Activated CD8-positive, alpha-beta memory T cell treated with anti-CD3 and anti-CD28 coated beads, Interleukin-2, amount 50 U/mL, for 48 hours (primary cell): Measurements from ENCODE around the gene ANGEL1.

Experiments
- DNase-seq: peaks from one replicate; pipeline ENCODE4 v3.0.0-alpha.2; 2020

The ANGEL1 gene

GRCh38 chr14:76778546-76779215 is 34.0 kb downstream of the ANGEL1 start:
- DNase-seq: peak; percentile 39

- no peak for DNase-seq
Observed at GRCh38 chr14:76777721-76778120, 35.0 kb downstream of the ANGEL1 start.

- peak; percentile 51 for DNase-seq
Observed at GRCh38 chr14:76776428-76777251, 36.0 kb downstream of the ANGEL1 start.

DNA sequence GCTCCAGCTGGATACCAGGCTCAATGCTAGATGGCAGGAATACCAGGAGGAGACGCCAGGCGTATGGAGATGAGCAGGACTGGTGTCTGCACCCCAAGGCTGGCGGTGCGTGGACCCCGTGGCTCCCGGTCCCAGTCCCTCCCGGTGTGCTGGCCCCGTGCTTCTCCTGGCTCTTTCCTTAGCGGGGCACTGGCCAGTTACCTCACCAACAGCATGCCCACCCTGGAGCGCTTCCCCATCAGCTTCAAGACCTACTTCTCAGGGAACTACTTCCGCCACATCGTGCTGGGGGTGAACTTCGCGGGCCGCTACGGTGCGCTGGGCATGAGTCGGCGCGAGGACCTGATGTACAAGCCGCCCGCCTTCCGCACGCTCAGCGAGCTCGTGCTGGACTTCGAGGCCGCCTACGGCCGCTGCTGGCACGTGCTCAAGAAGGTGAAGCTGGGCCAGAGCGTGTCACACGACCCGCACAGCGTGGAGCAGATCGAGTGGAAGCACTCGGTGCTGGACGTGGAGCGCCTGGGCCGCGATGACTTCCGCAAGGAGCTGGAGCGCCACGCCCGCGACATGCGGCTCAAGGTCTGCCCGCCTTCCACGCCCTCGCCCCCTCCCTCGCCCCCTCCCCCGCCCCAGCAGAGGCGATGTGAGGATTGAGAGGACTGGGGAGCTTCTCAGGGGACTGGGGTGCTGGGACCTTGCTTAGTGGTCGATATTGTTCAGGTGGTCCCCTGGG is 36.8 kb downstream of the ANGEL1 start:
- DNase-seq: peak; percentile 43

DNA sequence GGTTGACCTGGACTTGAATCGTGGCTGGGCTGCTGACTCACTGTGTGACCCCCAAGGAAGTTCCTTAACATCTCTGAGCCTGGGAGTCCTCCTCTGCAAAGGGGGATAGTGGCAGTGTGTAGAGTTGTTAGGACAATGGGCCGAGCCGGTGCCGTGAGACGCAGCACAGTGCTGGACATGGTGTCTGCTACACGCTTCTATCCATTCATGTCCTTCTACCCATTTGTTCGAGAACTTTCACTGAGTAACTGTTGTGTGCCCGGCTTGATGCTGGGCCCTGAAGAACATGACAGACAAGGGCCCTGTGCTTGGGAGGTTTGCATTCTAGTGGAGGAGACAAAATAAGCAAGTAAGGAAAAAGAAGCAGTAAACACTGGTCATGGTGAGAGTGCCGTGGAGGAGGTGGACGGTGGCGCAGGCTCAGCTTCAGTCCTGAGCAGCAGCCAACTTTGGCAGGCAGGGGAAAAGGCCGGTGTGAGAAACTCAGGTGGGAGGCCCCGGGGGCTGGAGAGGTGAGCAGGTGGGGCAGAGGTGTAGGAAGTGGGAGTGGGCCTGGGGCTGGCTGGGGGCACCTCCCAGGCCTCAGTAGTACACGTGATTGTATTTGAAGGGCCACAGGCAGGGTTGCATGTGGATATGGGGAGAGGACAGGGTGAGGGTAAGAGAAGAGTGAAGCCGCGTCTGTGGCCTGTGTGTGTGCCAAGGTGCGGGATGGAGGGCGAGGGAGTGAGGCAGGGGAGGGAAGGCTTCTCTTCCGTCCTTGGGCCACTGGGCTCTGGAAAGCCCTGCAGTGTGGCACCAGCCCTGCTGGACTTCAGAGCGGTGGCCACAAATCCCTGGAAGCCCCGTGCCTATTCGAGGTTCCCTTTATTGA is 37.6 kb downstream of the ANGEL1 start:
- peak; percentile 40 for DNase-seq

GRCh38 chr14:76773956-76774820 is 38.5 kb downstream of the ANGEL1 start:
- DNase-seq: peak; percentile 45

GRCh38 chr14:76773188-76773885 is 39.3 kb downstream of the ANGEL1 start:
- peak; percentile 46 for DNase-seq

- peak; percentile 43 for DNase-seq
Observed at GRCh38 chr14:76772300-76773187, 40.1 kb downstream of the ANGEL1 start.

DNA sequence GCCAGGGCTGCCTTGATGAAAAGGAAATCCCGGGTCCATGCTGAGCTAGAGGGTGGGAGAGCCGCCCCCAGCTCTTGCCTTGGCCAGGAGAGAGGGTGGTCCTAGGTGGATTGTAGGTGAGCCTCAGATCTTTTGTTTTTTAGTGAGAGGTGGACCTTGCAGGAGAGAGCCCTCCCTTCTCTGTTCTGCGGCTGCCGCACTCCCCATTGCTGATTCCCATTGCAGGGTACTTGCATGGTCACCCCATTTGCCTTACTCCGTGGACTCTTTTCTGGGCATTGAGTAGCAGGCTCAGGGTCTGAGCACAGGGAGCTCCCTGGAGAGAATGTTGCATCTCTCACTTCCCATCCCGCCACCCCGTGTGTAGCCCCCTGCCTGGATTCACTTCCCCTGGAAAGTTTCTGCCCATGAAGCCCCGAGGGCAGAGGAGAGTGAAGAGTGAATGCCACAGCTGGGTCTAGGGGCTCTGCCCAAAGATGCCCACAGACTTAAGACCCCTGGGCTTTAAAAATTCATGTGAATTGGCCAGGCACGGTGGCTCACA is 41.2 kb downstream of the ANGEL1 start:
- peak; percentile 38 for DNase-seq

DNA sequence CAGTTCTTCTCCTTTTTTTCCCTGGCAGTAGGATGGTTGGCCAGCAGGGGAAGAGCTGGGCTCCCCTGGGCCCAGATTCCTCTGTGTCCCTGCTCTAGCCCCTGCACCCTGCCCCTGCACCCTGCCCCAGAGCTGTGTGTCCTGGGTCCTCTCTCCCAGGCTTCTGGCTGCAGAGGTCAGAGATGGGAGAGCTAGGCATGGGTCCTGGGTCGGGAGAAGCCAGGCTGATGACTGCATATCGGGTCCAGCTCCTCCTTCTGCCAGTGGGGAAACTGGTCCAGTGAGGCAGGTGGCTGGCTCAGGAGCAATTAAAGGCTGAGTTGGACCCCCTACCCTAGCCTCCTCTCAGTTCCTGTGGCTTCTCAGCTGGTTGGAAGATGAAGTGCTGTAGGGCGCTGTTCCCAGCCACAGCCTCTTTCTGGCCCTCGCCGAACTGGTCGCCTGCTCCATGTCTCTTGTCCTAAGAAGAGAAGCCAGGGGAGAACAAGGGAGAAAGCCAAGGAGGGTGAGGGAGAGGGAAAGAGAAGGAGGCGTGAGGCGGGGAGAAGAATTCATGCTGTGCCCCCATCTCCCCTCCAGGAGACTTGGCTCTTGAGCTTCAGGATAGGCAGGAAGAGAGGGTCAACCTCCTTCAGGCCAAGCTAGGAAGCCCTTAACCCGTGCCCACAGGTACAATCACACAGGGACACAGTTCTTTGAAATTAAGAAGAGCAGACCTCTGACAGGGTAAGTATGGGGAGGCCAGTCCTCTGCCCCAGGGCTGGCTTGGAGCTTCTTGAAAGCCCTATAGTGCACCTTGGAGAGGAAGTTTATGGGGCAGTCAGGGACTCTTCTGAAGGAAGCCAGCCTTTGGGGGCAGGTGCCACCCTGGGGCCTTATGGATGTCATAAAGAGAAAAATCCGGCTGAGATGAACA is 41.9 kb downstream of the ANGEL1 start:
- peak; percentile 43 for DNase-seq

DNA sequence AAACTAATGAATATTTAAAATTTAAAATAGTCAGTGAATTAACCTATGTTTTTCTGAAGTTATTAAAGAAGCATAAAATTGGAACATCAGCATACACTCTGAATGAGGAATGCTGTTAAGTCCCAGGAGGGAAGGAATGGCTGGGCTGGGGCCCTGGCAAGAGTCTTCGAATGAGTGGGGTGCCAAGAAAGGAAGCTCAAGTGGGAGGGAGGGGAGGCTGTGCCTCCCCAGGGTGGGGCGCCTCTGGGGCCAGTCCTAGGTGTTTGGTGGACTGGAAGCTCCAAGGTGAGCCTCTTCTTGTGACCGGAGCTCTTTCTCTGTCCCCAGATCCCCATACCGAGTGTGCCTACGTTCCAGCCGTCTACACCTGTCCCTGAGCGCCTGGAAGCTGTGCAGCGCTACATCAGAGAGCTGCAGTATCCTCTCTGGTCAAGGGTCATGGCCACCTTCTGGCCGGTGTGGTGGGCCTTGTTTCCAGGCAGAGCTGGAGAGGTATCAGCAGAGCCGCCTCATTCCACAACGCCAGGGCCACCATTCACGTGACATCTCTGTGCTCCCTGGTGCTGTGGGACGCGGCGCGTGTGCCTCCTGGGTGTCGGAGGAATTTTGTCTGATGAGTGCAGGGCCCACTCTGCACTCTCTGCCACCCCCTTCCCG is 42.9 kb downstream of the ANGEL1 start:
- DNase-seq: peak; percentile 47

- DNase-seq: no peak
Observed at GRCh38 chr14:76768671-76769500, 43.8 kb downstream of the ANGEL1 start.

DNA sequence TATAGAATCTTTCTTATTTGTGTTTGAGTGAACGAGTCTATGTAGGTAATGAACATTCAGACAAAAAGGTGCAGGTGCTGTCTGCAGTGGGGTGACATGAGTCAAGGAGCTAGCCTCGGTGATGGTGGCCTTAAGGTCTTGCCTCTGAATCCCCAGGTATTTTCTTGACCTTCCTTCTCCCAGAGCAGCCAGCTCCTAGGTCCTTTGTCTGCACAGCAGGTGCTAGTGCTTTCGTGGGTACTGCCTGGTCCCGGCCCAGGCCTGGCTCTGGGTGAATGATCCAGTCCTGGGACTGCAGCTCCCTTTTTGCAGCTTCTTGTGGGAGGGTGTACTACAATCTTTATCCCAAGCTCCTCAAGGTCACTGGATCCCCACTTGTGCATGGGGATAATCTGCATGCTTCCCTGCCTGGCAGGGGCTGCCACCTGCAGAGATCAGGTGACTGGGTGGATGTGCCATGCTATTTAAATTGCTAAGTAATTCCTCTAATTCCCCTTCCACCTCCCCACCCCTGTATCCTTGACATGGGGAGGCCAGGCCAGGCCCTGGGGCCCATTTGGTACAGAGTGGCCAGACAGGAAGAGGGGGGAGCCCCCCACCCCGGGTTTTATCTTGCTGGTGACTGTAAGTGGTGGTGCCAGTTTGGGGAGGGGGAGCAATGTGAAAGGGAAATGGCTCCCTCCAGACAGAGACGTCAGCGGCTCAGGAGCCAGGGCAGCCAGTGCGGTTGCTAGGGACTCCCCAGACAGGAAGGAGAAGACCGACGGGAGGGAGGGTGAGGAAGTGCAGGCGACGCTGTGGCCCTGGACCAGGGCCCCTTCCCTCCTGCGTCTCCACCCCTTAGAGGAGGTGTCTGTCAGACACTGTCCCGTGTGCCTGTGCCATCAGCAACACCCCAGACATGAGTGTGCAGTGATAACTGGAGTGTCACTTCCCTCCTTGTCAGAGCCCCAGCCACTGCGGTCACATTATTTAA is 44.7 kb downstream of the ANGEL1 start:
- DNase-seq: peak; percentile 71

- peak; percentile 36 for DNase-seq
Observed at GRCh38 chr14:76765461-76765931, 47.2 kb downstream of the ANGEL1 start.
